Activated T-cell treated with anti-CD3 and anti-CD28 coated beads for 1 hour (primary cell): Measurements from ENCODE around the gene POFUT2.
"Not testable (repeated sequence)": the region's sequence is repeated elsewhere in the genome, so short reads cannot be mapped to it uniquely, and the experiment has no call there.

Source experiments
- DNase-seq: peaks from one replicate; pipeline ENCODE4 v3.0.0-alpha.2; 2020; ENCODE audit warnings: low read depth

Gene POFUT2

GRCh38 chr21:45310459-45310858, 22.8 kb upstream of the POFUT2 start:
- no peak for DNase-seq

GRCh38 chr21:45309987-45310381, 22.3 kb upstream of the POFUT2 start:
- no peak for DNase-seq

- DNase-seq: peak; percentile 31
Observed at GRCh38 chr21:45309069-45309986, 21.6 kb upstream of the POFUT2 start.

GRCh38 chr21:45308194-45309068, 20.7 kb upstream of the POFUT2 start:
- DNase-seq: no peak

GRCh38 chr21:45307597-45308158, 20.0 kb upstream of the POFUT2 start:
- DNase-seq: not testable (repeated sequence)

GRCh38 chr21:45306832-45307571, 19.3 kb upstream of the POFUT2 start:
- no peak for DNase-seq

- DNase-seq: no peak
Observed at GRCh38 chr21:45306453-45306831, 18.7 kb upstream of the POFUT2 start.

- DNase-seq: no peak
Observed at GRCh38 chr21:45305836-45306235, 18.1 kb upstream of the POFUT2 start.

- DNase-seq: no peak
Observed at GRCh38 chr21:45304945-45305344, 17.2 kb upstream of the POFUT2 start.

GRCh38 chr21:45304476-45304830, 16.8 kb upstream of the POFUT2 start:
- DNase-seq: no peak

GRCh38 chr21:45303751-45304475, 16.2 kb upstream of the POFUT2 start:
- DNase-seq: no peak

- DNase-seq: no peak
Observed at GRCh38 chr21:45303091-45303615, 15.5 kb upstream of the POFUT2 start.

GRCh38 chr21:45302082-45303061, 14.7 kb upstream of the POFUT2 start:
- DNase-seq: peak; percentile 42

- no peak for DNase-seq
Observed at GRCh38 chr21:45301521-45302081, 13.9 kb upstream of the POFUT2 start.

GRCh38 chr21:45300786-45301520, 13.3 kb upstream of the POFUT2 start:
- no peak for DNase-seq

- no peak for DNase-seq
Observed at GRCh38 chr21:45299864-45300785, 12.4 kb upstream of the POFUT2 start.

GRCh38 chr21:45299026-45299863, 11.6 kb upstream of the POFUT2 start:
- no peak for DNase-seq
